Measurements from ENCODE around the gene HOXB4. TPM values are rescaled to one million over a fixed set of nuclear protein-coding genes. Genes with fewer than 3 reads are reported as not detected.

HOXB4 gene
- polyA plus RNA-seq, 4 donors = 9.3 to 12.7 (median 10.8) TPM

DNA sequence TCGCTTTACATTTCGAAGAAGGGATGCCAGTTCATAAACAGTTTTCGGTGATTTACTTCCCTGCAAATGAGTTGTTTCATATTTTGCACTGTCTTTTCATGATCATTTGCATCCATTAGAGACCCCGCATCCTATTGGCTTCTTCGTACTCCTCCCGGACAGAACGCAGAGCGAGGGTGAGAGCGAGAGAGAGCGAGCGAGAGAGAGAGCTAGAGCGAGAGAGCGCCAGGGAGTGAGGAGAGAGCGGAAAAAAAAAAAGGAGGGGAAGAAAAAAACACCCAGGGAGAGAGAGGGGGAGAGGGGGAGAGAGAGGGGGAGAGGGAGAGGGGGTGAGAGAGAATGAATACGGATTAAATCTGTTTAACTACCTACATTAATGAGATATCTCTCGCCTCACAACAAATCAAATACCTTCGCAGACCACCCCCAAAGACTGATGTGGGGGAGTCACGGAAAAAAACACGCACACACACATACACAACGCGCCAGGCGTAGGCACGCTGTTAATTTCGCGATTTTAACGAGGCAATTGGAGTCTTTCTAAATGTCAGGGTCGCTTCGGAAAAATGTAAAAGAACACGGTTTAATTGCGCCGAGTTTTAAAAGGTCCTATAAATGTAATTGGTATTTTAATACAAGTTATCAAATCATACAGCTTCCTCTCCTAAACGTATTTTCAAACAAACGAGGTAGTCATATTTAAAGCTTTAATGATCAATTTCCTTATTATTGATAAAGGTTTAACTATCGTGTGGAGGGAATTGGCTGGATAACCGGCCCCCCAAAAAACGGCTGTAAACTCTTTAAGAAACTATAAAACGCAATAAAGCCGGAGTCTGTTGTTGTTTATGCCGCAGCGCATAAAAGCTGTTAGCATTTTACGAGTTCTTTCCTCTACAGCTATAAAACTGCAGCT is 37.2 kb upstream of the HOXB4 start, which contains the start of gene HOXB8:
Gene HOXB8, minus strand, starts transcription at position 246 of the 916 bp plus-strand sequence. CDS start 588 bp downstream, outside the sequence.
- DNase-seq (ENCODE audit: low read depth in 4 of 4, low spot score in 3 of 4) = no peak

DNA sequence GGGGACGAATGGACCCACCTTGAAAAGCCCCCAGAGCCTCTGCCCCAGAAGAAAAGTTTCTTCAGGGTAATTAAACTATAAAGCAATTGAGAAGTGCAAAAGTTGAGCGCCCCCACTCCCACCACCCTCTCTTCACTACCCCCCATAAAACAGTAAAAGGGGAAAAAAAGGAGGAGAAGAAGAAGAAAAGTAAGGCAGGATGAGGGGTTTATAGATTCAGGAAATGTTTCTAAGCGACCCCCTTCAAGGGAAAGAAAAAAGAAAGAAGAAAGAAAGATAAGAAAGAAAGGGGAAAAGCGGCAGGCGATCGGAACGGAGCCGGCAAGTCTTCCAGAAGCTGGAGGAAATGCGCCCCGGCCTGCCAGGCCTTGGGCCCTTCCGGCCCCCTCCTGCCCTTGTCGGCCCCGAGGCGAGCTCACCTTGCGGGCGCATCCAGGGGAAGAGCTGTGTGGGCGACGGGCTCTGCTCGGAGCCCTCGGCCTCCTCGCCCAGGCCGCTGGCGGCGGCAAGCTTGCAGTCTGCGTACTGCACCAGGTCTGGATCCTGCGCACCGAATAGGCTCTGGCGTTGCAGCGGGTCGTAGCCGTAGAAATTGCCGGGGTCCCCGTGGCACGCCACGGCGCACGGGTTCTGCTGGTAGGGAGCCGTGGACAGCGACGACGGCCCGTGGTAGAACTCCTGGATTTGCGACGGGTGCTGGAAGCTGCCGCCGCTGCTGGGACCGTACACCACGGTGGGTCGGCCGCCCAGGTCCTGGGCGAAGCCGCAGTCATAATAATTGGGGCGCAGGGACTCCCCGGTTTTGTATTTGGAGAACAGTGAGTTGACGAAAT is 35.9 kb upstream of the HOXB4 start:
- DNase-seq (ENCODE audit: low read depth in 4 of 4, low spot score in 3 of 4) = no peak

DNA sequence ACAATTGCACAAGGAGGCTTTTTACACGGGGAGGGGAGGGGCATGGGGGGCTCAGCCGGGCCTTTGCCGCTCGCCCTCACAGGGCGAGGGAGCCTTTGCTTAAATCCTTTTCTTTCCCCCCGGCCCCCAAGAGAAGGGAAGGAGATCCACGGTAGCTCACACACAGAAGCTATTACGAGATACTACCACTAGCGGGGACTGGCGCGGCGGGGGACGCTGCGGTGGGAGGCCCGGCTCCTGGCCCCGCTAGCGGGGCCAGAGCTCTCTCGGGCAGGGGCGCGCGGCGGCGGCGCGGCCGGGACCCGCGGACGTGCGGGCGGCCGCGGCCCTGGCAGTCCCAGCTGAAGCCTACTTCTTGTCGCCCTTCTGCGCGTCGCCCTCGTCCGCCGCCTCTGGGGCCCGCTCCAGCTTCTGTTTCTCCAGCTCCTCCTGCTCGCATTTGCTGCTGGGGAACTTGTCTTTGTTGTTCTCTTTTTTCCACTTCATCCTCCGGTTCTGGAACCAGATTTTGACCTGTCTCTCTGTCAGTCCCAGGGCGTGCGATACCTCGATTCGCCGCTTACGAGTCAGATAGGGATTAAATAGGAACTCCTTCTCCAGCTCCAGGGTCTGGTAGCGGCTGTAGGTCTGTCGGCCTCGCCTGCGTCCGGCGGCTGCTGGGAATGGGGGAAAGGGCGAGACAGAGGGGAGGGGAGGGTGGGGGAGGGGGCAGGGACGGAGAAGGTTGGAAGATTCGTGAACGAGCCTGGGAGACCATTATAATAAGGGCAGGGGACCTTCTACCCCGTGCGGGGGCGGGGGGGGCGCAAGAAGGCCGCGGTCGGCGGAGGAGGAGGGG is 34.9 kb upstream of the HOXB4 start:
- no peak for DNase-seq (ENCODE audit: low read depth in 4 of 4, low spot score in 3 of 4)

DNA sequence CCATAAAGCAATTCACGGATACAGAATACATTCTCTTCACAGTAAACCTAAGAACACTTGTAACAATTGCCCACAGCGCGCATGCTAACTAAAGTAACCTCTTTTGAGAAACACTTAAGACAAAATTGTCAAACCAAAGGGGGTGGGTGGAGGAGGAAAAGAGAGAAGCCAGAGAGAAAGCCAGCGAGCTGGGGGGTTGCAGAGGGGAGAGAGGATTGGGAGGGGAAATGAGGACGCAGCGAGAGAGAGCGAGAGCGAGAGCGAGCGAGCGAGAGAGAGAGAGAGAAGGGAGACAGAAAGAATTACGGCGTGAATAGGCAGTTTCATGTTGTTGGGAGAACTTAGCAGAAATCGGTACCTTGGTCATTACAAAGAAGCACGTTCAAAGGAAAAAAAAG is 34.3 kb upstream of the HOXB4 start:
- no peak for DNase-seq (ENCODE audit: low read depth in 4 of 4, low spot score in 3 of 4)

DNA sequence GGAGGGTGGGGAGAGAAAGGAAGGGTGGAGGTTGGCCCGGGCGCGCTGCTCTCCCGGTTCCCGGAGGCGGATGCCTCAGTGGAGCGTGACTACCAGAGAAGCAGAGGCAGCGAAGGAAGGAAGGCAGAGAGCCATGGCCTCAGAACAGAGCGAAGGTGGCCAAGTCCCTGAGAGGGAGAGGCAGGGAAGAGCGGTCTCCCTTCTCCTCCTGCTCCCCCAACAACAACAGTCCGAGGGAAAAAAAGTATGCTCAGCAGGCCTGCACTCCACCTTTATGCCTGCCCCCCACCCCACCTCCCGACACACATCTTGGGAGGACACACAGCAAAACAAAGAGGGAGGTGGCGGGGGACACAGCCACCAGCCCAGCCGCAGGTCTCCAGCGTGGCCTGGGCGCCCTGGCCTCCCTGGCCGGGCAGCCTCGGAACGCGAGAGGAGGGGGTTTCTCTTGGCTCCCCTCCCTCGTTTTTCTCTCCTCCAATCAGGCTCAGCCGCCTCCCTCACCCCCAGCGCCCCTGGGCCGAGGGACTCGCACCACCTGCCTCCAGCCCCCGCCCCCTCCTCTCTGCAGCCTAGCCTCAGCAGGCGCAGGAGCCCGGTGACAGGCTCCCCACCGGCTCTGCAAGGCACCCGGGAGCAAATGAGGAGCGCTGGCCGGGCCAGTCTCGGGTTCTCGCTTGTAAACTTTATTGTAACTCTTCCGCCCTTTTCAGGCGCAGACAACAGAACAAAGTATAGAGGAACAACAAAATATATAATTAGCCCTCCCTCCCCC is 33.7 kb upstream of the HOXB4 start:
- DNase-seq (ENCODE audit: low read depth in 4 of 4, low spot score in 3 of 4) = peak in 1 of 4 donors; percentile 80

DNA sequence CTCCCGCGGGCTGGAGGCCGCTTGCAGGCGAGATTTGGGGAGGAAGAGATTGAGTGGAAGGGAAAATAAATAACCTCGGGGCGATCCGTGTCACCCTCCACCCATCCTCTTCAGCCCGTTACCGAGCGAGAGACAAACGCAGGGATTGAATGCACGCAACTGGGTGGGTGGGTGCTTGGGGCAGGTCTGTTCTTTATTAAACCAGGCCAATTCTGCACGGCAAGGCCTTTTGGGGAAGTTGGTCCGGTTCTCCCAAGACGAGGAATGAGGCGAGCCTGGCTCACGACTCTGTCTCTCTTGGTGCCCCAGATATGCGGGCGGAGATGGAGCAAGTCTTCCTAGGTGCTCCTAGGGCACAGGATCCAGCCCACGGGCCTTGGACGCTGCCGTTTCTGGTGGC is 33.1 kb upstream of the HOXB4 start:
- DNase-seq (ENCODE audit: low read depth in 4 of 4, low spot score in 3 of 4) = no peak

DNA sequence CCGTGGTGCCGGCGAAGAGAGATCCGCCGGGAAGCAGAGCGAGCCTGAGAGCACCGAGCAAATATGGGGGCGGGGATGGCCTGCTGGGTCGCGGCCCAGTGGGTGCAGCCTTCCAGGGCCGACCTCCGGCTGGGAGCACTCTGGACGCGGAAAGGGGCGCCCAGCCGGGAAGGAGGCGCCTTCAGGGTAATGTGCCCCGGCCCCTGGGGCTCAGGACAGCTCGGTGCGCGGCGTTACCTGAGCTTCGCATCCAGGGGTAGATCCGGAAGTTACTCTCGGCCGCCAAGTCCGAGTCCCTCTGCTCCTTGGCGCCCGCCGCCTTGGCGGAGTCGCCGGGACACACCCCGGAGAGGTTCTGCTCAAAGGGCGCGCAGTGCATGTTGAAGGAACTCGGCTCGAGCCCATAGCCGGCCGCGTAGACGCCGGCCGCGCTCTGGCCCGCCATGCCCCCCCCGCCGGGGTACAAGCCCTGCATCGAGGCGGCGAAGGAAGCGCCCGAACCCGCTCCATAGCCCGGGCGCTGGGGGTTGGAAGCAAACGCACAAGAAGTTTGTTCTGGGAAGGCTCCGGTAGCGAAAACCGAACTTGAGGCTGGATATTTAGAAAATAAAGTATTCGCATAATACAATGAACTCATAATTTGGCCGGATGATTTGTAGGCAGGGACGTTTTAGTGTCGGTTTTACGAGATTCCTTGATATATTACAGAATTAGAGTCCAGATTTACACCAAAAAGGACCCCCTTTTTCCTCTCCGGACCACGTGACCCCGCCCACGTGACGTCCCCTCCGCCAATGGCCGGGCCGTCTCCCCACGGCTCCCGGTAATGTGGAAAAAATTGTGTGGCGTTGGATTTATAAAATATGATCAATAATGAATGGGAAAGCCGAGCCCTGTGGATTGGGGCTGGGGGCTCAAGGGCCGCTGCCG is 32.4 kb upstream of the HOXB4 start, which contains the start of gene HOXB7:
Gene HOXB7, minus strand, starts transcription at position 736 of the 930 bp plus-strand sequence. Its CDS starts 99 bp downstream, at position 637.
- no peak for DNase-seq (ENCODE audit: low read depth in 4 of 4, low spot score in 3 of 4)

DNA sequence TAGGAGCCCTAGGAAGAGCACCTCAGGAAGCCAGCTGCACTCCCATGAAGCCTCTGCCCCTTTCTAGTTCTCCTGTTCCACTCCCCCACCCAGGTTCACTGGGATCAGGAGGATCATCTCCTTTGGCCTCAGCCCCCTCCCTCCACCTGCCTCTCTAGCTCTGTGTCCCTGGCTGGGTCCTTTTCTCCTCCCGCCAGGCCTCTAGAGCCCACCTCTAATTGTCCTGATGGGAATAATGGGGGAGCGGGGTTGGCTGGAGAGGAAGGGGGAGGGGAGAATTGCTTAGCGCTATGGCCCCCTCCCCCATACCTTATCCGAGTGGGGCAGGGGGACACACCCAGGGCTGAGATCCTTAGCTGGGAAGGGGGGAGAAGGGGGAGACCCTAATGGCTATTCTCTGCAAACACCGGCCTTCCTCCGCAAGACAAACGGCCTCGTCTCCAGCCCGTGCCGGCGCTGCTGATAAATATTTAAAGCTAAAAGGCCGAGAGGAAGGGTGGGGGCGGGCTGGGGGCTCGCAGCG is 31.7 kb upstream of the HOXB4 start:
- no peak for DNase-seq (ENCODE audit: low read depth in 4 of 4, low spot score in 3 of 4)

DNA sequence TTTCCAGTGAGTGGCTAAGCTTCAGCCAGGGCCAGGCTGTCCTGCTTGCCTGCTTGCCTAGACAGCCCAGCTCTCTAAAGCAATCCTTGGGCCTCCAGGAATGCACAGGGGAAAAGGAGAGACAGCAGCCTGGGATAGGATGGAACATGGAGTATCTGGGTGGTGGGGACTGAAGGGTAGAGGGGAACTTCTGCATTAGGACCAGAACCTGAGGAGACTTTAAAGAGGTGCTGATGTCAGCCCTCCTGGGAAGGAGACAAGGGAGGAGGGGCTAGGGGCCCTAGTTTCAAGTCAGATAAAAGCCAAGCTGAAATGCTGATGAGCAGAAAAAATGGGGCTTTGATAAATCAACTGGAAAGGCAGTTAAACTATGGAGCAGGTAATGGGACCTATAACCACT is 30.9 kb upstream of the HOXB4 start:
- DNase-seq (ENCODE audit: low read depth in 4 of 4, low spot score in 3 of 4) = no peak

DNA sequence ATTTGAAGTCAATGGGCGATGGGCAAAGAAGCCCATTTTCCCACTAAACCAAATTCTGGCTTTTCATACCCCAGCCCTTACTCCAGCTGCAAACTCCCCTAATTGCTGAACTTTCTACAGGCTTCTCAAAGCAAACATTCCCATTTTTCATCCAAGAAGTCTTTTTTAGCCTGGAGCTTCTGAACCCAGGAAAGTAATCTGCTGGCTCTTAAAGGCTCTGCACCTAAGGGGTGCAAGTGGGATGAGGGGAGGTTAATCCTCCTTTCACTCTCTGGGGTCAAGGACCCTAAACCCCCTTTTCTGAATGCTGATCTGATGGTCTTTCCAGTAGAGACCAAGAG is 30.3 kb upstream of the HOXB4 start:
- DNase-seq (ENCODE audit: low read depth in 4 of 4, low spot score in 3 of 4) = no peak

DNA sequence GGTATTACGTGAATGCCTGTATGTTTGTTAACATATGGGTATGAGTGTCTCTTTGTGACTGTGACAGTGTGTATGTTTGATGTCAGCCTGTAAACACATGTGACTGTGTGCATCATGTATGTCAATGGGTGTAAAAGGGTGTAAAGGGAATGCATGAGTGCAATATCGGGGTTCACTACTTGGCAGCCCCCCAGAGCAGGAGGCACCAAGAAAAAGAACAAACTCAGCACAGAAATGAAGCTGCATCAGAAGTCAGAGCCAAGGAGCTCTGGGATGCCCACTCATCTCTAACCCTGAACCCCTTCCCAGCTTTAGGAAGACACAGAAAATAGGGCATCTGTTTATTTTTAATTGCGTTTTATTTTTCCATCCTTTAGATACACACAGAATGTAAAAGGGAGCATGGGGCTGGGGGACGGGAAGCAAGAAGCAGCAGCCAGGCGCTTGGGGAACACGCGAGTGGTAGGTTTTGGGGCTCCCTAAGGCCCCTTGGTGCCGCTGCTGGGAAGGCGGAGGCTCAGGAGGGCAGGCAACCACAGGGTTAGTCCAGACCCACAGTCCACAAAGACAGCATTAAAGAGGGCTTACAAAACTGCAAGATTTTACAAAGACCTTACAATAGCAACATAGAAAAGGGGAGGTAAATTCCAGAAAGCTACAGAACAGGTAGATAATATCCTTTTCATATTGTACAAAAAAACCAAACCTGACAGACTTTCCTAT is 28.9 kb upstream of the HOXB4 start:
- DNase-seq (ENCODE audit: low read depth in 4 of 4, low spot score in 3 of 4) = no peak

DNA sequence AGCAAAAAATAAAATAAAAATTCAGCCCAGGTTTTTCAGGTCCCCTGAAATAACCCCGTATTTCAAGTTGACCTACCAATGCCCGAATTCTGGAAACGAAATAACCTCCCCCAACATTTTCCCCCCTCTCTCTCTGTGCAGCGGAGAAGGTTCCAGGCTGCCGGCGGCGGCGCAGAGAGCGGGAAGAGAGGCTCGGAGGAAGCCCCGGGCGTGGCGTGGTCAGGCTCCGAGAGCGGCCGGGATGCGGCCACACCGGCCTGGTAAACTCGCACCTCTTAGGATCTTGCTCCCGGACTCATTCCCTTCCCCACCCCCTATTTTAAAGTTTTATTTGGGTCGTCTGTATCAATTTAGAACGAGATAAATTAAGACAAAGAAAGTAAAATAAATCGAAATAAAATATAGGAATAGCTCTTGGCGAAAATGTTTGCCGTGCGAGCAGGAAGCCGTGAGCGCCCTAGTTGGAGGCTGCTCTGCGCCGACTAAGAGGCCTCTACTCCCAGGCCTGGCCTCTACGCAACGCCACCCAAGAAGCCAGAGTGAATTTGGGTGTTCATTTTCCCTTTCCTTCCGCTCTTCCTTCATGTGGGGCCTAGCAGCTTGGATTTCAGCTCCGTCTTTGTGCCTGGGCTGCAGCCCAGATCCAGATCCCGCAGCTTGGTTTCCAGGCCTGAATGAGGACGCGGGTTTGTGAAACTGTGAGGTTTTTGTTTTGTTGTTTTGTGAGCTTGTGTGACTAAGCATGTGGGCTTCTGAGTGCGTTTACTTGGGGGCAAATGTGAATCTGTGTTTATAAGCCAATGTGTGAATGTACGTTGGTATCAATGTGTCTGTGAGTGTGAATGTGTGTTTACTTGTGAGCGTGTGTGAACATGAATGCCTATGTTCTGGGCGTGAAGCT is 28.1 kb upstream of the HOXB4 start:
- DNase-seq (ENCODE audit: low read depth in 4 of 4, low spot score in 3 of 4) = no peak

DNA sequence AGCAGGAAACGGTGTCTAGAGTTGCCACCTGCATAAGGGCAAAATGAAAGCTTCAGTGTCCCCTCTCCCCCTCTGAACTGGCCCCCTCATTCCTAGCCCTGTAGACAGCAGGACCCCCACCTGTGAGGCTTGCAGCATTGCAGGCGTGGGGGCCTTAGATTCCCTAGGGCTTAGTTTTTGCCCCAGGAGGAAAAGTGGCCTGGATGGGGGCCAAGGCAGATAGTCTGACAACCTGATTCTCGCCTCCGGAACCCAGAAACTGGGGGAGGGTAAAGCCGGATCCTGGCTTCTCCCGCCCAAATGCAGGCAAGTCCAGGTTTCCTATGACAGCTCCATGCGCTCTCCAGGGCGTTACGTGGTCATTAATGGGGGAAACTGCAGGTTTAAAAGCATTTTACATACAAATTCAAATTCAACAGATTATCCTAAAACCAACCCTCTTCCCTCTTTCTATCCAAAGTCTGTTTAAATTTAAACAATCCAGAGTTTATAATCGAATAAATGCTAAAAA is 27.3 kb upstream of the HOXB4 start:
- DNase-seq (ENCODE audit: low read depth in 4 of 4, low spot score in 3 of 4) = no peak

DNA sequence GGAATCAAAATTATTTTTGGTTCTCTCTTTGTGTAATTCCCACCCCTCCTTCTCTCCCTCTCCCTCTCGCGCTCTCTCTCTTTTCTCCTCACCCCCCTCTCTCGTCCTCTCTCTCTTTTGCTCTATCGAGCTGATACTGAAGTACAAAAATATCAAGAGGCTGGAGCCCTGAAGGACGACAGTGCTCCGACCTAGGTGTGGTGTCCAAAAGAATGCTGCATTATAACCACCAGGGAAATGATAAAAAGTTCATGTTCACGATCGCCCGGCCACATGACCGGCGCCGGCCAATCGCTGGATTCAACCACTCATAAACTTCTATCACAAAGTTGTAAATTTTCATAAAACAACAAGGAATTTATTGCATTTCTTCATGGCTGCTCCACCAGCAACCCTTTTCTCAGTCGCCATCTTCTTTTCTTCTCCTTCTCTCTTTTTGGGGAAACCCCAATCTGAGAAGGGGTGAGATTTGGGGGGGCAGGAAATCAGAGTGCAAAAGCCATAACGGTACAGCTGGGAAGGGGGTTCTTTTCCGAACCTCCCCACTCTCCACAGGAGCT is 26.7 kb upstream of the HOXB4 start, which contains the start of gene HOXB6:
Gene HOXB6, minus strand, starts transcription at position 217 of the 560 bp plus-strand sequence. CDS start 6,836 bp downstream, outside the sequence.
- no peak for DNase-seq (ENCODE audit: low read depth in 4 of 4, low spot score in 3 of 4)

DNA sequence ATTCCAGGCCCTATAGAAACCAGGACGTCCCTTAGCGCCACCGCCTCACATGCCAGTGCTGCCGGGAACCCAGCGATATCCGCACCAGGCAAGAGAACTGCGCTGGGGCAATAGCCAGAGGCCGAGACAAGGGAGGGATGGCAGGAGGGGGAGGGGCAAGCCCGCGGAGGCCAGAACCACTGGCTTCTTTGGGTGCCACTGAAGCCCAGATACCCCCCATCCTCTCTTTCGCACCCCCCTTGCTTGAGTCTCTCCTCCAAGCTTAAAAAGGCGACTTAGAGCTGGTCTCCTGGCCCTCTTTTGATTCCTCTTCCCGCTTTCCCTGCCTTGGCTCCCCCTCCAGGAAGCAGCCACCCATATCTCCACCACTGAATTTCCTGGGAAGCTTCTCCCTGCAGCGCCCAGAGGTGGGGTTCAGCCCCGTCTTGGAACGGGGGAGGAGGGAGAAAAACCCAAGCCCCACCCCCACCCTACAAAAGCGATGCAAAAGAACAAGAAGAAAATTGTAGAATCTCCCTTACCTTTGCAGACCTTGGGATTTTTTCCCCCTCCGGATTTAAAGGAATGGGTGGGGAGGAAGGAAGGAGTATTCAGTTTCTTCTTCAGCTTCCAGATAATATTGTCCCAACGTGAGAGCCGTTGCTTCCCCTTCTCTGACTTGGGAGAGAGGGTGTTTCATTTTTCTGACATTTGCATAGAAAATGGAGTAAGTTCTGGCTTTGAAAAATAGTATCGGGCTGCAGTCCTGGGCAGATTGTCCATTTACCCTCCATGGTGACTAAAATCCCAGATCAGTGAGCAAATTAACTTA is 26.0 kb upstream of the HOXB4 start:
- no peak for DNase-seq (ENCODE audit: low read depth in 4 of 4, low spot score in 3 of 4)
